GM12892 (cell line): Measurements from ENCODE around the gene VSIR.

Source experiments
- POLR2A ChIP-seq: IDR thresholded peaks from 2 replicates; pipeline ENCODE4 v1.6.1; 2011; ENCODE audit warnings: low read depth, low read length, control low read depth
- POLR2AphosphoS5 ChIP-seq: IDR thresholded peaks from 2 replicates; pipeline ENCODE4 v1.6.1; 2011; ENCODE audit warnings: low read depth, low read length, control low read depth
- TAF1 ChIP-seq: IDR thresholded peaks from 2 replicates; pipeline ENCODE4 v1.6.1; 2011; ENCODE audit warnings: low read depth, mild to moderate bottlenecking, control low read depth, low read length, borderline replicate concordance

GRCh38 chr10:71727105-71727737 lies 46.1 kb downstream of the VSIR start:
- TF ChIP-seq POLR2A (no peak), POLR2AphosphoS5 (no peak), TAF1 (no peak)
